GM03348 (cell line): ENCODE results near the gene NAV3.

Experiments used
- DNase-seq: peaks from one replicate; pipeline ENCODE4 v3.0.0; 2012; ENCODE audit warnings: low spot score

NAV3 gene

DNA sequence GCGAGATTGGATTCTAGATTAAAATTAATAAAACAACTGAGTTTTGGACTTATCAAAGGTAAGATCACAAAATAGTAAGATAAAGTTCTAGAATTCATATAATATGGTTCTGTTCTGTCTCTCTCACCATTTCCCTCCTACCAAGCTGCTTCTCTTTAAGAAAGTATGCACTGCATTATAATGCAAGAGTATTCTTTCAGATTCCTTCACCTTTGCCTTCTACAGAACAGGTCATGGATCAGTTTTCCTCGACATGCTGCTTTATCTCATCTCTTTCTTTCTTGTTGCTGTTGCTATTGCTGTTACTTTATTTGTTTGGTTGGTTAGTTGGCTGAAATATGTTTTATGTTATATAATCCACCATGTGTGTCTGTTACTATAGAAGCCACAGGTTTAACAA lies 357.0 kb downstream of the NAV3 start:
- no peak for DNase-seq

- DNase-seq: peak; percentile 6
Observed at GRCh38 chr12:78189656-78190055, 359.0 kb downstream of the NAV3 start.

- DNase-seq: no peak
Observed at GRCh38 chr12:78191611-78192010, 360.9 kb downstream of the NAV3 start.

DNA sequence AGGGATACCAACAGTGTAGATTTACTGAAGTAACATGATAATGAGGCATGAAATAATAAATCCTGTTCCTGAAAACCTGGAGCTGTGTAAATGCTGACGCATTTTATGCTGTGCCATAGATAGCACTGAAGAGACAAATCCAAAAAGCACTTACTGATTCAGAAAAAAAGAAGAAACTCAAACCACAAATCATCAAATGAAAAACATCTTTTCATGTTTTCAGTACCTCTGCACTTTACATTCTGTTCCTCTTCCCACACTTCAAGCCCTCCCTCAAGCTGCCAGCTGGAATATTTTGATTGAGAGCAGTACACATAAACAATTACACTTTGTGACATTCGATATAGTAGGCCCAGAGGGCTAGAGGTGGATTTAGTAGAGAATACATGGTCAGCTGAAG lies 362.3 kb downstream of the NAV3 start:
- DNase-seq: no peak

DNA sequence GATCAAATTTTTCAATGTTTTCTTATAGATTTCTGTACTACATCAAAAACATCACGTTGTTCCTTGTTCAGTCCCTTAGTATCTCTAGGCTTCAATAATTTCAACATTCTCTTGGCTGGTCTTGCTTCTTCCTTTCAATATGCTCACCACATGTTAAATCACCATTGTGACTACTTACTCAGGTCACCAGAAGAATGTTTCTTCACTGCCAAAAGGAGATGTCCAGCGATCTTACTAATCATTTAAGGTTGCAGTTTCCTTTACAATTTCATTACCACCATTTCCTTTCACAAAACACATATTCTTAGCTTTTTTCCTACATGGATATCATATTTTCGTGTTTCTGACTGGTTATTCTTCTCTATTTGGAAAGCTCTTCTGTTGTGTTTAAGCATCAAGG lies 363.8 kb downstream of the NAV3 start:
- DNase-seq: peak; percentile 72

- no peak for DNase-seq
Observed at GRCh38 chr12:78198896-78199295, 368.2 kb downstream of the NAV3 start.

GRCh38 chr12:78199926-78200325 lies 369.2 kb downstream of the NAV3 start:
- no peak for DNase-seq

- DNase-seq: no peak
Observed at GRCh38 chr12:78204926-78205325, 374.2 kb downstream of the NAV3 start.

DNA sequence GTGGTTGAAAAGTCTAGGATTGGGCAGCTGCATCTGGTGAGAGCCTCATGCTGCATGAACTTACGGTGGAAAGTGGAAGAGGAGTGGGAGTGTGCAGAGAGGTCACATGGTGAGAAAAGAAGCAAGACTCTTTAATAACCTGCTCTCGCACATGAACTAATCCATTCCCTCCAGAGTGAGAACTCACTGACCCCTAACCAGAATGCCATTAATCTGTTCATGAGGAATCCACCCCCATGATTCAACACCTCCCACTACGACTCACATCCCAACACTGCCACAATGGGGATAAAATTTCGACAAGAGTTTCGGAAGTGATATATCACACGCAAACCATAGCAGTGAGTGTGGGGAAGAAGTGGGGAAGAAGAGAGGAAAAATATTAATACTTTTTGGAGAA lies 377.4 kb downstream of the NAV3 start:
- no peak for DNase-seq

DNA sequence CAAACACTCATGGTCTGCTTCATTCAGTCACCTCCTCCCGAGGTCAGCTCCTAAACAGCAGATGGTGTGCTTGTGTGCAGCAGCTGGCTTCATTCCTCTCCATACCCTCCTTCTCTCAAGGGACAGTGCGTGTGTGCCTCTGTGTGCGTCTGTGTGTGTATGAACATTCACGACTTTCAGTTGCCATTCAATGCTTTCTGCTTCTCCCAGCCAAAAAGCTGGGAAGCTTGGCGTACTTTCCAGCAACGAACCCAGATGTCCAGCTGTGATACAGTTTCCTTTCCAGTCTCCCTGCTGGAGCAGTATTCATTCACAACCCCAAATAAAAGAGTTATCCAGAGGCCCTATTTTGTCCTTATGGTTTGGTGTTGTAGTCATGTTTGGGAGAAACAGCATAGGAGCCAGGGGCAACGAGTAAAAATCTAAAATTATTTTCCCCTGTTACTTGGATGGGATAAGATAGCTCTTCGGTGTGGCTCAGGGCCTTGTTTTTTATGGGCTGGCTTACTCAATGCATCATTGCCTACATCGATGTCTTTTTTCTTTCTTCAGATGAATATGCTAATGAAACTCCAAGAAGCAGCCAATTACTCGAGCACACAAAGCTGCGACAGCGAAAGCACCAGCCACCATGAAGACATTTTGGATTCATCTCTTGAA lies 379.3 kb downstream of the NAV3 start:
- DNase-seq: peak; percentile 35

- no peak for DNase-seq
Observed at GRCh38 chr12:78210506-78210860, 379.8 kb downstream of the NAV3 start.

DNA sequence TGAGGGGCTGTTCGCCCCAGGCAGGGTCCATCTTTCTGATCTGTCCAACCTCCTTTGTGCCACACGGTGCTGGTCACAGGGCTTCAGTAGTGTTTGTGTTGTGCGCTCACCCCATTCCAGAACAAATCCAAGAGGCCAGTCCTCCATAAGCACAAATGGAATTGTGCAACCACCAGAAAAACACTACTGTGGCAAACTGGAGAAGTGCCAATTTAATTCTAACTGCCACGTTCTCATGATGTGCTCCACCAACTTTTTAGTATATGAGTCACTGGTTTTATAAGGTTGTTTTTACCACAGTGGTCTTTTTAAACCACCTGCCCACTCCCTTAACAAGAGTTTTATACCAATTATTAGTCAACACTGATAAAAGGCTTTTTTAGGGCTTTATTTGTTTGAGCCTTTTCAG lies 380.2 kb downstream of the NAV3 start:
- no peak for DNase-seq

DNA sequence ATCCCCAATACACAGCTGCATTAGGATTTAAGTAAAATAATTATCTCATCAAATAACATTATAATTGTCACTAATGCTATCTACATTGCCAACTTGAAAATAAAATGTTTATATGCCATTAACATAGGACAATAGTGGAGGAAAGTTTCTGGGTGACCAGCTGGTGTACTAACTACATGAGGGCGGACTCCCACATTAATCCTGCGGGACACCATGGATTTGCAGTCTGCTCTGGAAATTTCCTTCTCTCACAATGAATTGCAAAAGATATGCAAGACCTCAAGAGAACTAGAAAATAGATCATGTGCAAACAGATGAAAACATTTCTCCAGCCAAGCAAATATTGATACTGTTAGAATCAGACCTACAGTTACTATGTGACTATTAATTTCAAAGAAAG lies 390.1 kb downstream of the NAV3 start:
- DNase-seq: no peak

DNA sequence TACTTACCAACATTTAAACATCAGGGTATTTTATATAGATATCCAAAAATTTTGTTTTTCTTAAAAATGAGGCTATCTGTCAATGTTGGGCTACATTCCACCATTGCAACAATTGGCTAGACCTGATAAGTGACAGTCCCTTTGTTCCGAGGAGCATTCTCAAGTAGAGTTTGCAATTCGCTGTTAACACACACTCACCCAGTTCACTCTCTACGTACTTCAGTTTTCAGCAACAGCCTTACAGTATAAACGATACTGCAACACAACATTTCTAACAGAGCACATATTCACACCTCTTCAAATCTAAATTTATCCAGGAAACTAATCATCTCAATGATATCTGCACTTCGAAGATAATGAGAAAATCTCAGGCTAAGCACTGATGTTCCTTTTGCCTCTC lies 393.5 kb downstream of the NAV3 start:
- no peak for DNase-seq

DNA sequence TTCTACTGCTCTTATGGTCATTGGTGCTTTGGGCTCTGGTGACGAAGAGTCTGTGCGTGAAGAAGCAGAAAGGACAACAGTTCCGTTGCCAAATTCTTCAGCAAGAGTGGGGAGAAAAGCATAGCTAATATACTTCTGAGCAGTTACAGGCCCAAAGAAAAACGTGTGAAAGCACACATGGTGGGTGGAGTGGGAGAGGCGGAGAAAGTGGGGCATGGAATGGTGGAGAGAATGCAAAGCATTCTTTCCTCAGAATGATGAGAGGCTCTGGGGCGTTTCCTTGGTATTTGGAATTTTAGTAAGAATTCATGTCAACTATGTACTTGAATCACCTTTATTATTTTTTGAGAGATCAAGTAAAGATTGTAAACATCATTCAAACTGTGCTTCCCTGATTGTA lies 396.1 kb downstream of the NAV3 start:
- DNase-seq: no peak

DNA sequence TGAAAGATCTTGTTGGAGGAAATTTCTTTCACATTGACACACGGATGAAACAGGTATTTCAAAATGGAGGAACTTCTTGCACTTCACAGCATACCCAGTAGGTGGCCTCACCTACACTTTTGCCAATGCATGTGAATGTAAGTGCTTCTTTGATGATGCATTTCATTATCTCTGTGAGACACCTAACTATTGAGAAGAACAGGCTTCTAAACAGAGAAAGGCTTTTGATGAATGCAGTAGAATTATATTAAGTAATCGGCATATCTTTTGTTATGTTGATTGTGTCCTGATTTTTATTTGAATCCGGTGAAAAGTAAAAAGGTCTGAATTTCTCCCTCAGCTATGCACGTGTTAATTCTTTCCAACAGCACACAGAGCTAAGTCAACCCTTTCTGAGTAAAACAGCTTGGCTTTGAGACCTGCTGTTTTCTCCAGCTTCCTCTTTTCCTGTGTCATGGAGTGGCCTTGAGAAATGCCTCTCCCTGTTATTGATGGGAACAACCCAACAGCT lies 399.0 kb downstream of the NAV3 start:
- DNase-seq: peak; percentile 21

DNA sequence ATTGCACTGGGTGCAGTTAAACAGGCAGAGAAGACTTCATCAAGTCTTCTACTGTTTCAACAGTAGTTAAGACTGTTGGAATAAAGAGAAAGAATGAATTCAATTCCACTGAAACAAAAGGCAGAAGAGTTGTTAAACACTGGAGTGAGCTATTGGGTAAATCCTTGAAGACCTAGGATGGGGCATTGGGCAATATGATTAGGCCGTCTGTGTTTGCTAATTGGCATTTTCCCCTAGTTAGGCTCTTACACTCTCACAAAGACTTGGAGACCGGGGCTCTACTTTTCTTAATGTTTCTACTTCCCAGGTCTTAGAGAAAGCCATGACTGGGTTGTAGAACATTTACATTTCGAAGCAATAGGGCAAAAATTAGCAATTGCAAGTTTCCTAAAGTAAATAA lies 402.1 kb downstream of the NAV3 start:
- DNase-seq: no peak

- no peak for DNase-seq
Observed at GRCh38 chr12:78236264-78236663, 405.6 kb downstream of the NAV3 start.

DNA sequence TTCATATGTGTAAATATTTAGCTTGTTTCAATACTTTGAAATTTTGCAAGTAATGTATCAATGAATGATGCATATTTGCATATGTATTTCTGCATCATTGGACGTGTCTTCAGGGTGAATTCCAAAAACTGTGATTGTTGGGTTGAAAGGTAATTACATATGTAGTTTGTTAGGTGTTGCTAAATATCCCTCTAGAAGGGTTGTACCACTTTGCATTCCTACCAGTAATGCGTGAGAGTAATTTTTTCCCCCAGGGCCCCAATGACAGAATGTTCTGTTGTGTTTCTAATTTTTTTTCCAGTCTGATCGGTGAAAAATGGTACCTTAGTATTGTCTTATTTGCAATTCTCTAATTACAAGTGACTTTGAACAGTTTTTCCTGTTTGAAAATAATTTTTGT lies 408.9 kb downstream of the NAV3 start:
- no peak for DNase-seq

DNA sequence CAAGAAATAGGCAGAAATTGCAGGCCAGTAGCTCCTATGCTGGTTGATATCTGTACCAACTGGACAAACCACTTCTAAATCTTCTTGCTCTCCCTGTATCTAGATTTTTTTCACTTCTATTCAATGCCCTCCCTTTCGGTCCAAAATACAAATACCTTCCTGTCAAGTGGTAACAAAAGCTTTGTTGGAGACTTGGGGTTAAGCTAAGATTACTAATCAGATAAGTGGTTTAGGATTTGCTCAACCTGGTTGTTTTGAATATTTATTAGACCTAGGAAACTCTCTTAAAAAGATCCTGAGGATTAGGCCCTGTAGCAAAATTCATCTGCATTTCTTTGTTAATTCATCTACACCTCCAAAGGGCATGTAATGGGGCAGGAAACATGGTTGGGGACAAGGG lies 410.1 kb downstream of the NAV3 start:
- DNase-seq: no peak

DNA sequence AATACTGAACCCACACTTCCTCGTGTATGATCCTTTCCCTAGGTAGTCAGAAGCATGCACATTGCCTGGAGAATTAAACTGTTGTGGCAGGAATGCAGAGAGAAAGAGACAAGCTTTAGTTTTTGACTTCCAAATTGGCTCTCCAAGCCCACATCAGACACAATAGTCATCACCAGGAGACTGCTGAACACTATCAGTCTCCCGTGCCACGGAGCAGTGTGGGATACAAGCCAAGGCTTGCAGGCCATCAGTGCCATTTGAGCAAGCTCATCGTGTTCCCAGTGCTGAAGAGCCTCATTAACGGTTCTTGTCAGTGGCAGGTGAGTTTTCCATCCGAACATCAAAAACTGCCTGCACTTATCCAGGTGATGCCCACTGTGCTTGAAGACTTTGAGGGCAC lies 410.8 kb downstream of the NAV3 start:
- no peak for DNase-seq

DNA sequence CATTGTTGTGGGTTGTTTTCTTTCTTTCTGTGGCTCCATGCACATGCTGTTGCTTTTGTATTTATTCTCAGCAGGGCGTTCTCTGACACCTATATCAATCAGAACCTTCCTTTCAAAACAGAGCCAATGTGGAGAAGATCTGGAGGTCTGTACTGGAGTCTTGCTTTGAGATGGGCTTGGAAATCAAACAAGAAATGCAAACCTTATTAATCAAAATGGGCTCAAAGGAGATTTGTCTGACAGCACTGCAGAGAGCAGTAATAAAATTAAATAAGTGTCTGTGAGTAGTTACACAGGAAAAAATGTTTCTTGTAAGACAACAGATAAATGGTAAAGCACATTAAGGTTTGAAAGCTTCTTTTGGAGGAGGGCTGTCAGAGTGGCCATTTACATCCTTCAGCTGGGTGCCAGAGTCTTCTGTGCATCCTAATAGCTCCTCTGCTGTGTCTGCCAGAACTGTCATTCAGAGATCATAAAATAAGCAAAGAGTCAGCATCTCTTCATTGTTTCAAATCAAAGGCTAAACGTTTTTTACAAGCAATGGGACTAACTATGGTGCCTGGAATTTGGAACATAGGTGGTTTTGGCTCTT lies 414.3 kb downstream of the NAV3 start:
- no peak for DNase-seq

GRCh38 chr12:78248321-78248720 lies 417.6 kb downstream of the NAV3 start:
- DNase-seq: no peak

DNA sequence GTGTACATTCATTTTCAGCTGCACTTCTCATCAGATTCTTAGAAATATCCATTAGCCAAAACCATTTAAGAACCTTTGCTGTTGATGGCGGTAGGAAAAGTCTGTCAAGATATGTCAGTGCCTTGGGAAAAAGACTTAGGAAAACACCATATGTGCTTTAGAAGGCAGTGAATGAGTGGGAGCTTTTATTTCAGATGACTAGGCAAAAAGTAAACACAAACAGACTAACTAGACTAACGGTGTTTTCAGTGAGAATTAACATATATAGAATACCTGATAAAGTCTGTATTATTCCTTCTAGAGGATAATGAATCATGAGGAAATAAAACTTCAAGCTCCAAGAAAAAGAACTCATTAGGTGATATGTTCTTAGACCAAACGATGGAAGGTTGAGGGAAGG lies 418.9 kb downstream of the NAV3 start:
- DNase-seq: no peak
